SK-N-SH treated with all-trans-retinoic acid at 6 μM for 48 hours (cell line): ENCODE results near the gene KCNG2.

Experiments used
- ATAC-seq: fragments of 200-7000 bp; cut with Tn5 transposase; 3 replicates; pipeline ENCODE4 v1.9.1; 2020; ENCODE audit warnings: mild to moderate bottlenecking, moderate library complexity
- ARNTL ChIP-seq: fragments of 450-650 bp; formaldehyde crosslinking; IDR thresholded peaks from 2 replicates; pipeline ENCODE4 v1.5.0; 2020; ENCODE audit warnings: low read depth, mild to moderate bottlenecking, moderate library complexity, borderline replicate concordance
- BACH2 ChIP-seq: fragments of 250-450 bp; sonication (Bioruptor Pico); IDR thresholded peaks from 2 replicates; pipeline ENCODE4 v1.9.0; 2021; ENCODE audit warnings: mild to moderate bottlenecking, borderline replicate concordance
- CSDC2 ChIP-seq: fragments of 250-450 bp; sonication (Bioruptor Pico); IDR thresholded peaks from 2 replicates; pipeline ENCODE4 v1.5.0; 2020; ENCODE audit warnings: mild to moderate bottlenecking, moderate library complexity
- ESRRG ChIP-seq: fragments of 250-450 bp; sonication (Bioruptor Pico); IDR thresholded peaks from 2 replicates; pipeline ENCODE4 v1.6.1; 2021; ENCODE audit warnings: mild to moderate bottlenecking
- GLIS3 ChIP-seq: fragments of 250-450 bp; sonication (Bioruptor Pico); IDR thresholded peaks from 2 replicates; pipeline ENCODE4 v1.5.0; 2020; ENCODE audit warnings: mild to moderate bottlenecking, moderate library complexity
- ISL1 ChIP-seq: fragments of 250-450 bp; sonication (Bioruptor Pico); IDR thresholded peaks from 2 replicates; pipeline ENCODE4 v2.1.2; 2022; ENCODE audit warnings: mild to moderate bottlenecking, moderate library complexity
- PPARA ChIP-seq: fragments of 250-450 bp; sonication (Bioruptor Pico); IDR thresholded peaks from 2 replicates; pipeline ENCODE4 v1.5.0; 2020; ENCODE audit warnings: mild to moderate bottlenecking, borderline replicate concordance
- RARB ChIP-seq: fragments of 250-450 bp; sonication (Bioruptor Pico); IDR thresholded peaks from 2 replicates; pipeline ENCODE4 v1.8.0; 2021; ENCODE audit warnings: mild to moderate bottlenecking, moderate library complexity
- SNAI2 ChIP-seq: fragments of 250-450 bp; sonication (Bioruptor Pico); IDR thresholded peaks from 2 replicates; pipeline ENCODE4 v1.5.0; 2020; ENCODE audit warnings: mild to moderate bottlenecking, moderate library complexity
- TCF4 ChIP-seq: fragments of 250-450 bp; sonication (Bioruptor Pico); IDR thresholded peaks from 2 replicates; pipeline ENCODE4 v1.8.0; 2021; ENCODE audit warnings: mild to moderate bottlenecking, moderate library complexity, borderline replicate concordance
- TOX ChIP-seq: fragments of 250-450 bp; sonication (Bioruptor Pico); IDR thresholded peaks from 2 replicates; pipeline ENCODE4 v1.8.0; 2021; ENCODE audit warnings: mild to moderate bottlenecking, moderate library complexity, borderline replicate concordance
- ZC3H10 ChIP-seq: fragments of 250-450 bp; sonication (Bioruptor Pico); IDR thresholded peaks from 2 replicates; pipeline ENCODE4 v1.5.1; 2021; ENCODE audit warnings: mild to moderate bottlenecking, moderate library complexity
- ZFP3 ChIP-seq: fragments of 250-450 bp; sonication (Bioruptor Pico); IDR thresholded peaks from 2 replicates; pipeline ENCODE4 v1.5.0; 2020; ENCODE audit warnings: mild to moderate bottlenecking, moderate library complexity
- ZNF565 ChIP-seq: fragments of 450-650 bp; formaldehyde crosslinking; conservative IDR thresholded peaks from 2 replicates; pipeline ENCODE4 v1.5.0; 2020; ENCODE audit warnings: low read depth, mild to moderate bottlenecking, moderate library complexity
- ZNF70 ChIP-seq: fragments of 450-650 bp; formaldehyde crosslinking; IDR thresholded peaks from 2 replicates; pipeline ENCODE4 v1.5.0; 2020; ENCODE audit warnings: mild to moderate bottlenecking, moderate library complexity
- ZNF8 ChIP-seq: fragments of 450-650 bp; formaldehyde crosslinking; IDR thresholded peaks from 2 replicates; pipeline ENCODE4 v1.5.0; 2020; ENCODE audit warnings: mild to moderate bottlenecking, moderate library complexity
- TF ChIP-seq, protein P1 (sequence below): fragments of 250-450 bp; sonication (Bioruptor Pico); IDR thresholded peaks from 2 replicates; pipeline ENCODE4 v1.5.1; 2020; ENCODE audit warnings: low read depth, mild to moderate bottlenecking, moderate library complexity
- TF ChIP-seq, protein P2 (sequence below): fragments of 250-450 bp; sonication (Bioruptor Pico); IDR thresholded peaks from 2 replicates; pipeline ENCODE4 v1.5.1; 2021; ENCODE audit warnings: mild to moderate bottlenecking, moderate library complexity
- TF ChIP-seq, protein P3 (sequence below): fragments of 250-450 bp; sonication (Bioruptor Pico); IDR thresholded peaks from 2 replicates; pipeline ENCODE4 v1.5.0; 2020; ENCODE audit warnings: mild to moderate bottlenecking, moderate library complexity
- TF ChIP-seq, protein P4 (sequence below): fragments of 250-450 bp; sonication (Bioruptor Pico); IDR thresholded peaks from 2 replicates; pipeline ENCODE4 v1.8.0; 2021; ENCODE audit warnings: low read depth, mild to moderate bottlenecking, moderate library complexity, borderline replicate concordance

KCNG2 gene

DNA sequence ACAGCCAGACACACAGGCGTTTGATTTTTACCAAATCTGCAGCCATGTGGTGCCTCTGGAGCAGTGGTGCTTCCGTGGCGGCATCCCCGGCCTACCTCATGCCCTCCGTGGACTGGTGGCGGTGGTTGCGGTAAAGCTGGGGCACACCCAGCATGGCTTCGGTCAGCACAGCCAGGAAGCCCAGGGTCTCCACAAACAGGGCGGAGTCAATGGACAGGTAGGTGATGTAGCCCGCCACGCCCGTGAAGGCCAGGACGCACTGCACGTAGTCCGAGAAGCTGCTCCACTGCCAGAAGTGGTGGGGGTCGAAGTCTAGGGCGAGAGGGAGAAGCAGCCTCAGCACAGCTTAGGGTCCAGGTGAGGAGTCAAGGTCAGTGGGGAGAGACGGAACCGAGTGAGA lies 121.4 kb downstream of the KCNG2 start:
- TF ChIP-seq ZNF8 (no peak), ISL1 (CRISPR knock-in tag) (no peak), GLIS3 (CRISPR knock-in tag) (no peak), ARNTL (CRISPR knock-in tag) (no peak), RARB (CRISPR knock-in tag) (no peak), TCF4 (CRISPR knock-in tag) (no peak), ZFP3 (no peak), CSDC2 (CRISPR knock-in tag) (no peak)
- TF ChIP-seq, protein P1, sequence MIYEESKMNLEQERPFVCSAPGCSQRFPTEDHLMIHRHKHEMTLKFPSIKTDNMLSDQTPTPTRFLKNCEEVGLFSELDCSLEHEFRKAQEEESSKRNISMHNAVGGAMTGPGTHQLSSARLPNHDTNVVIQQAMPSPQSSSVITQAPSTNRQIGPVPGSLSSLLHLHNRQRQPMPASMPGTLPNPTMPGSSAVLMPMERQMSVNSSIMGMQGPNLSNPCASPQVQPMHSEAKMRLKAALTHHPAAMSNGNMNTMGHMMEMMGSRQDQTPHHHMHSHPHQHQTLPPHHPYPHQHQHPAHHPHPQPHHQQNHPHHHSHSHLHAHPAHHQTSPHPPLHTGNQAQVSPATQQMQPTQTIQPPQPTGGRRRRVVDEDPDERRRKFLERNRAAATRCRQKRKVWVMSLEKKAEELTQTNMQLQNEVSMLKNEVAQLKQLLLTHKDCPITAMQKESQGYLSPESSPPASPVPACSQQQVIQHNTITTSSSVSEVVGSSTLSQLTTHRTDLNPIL (CRISPR knock-in tag) = no peak
- TF ChIP-seq, protein P2, sequence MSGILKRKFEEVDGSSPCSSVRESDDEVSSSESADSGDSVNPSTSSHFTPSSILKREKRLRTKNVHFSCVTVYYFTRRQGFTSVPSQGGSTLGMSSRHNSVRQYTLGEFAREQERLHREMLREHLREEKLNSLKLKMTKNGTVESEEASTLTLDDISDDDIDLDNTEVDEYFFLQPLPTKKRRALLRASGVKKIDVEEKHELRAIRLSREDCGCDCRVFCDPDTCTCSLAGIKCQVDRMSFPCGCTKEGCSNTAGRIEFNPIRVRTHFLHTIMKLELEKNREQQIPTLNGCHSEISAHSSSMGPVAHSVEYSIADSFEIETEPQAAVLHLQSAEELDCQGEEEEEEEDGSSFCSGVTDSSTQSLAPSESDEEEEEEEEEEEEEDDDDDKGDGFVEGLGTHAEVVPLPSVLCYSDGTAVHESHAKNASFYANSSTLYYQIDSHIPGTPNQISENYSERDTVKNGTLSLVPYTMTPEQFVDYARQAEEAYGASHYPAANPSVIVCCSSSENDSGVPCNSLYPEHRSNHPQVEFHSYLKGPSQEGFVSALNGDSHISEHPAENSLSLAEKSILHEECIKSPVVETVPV = no peak

DNA sequence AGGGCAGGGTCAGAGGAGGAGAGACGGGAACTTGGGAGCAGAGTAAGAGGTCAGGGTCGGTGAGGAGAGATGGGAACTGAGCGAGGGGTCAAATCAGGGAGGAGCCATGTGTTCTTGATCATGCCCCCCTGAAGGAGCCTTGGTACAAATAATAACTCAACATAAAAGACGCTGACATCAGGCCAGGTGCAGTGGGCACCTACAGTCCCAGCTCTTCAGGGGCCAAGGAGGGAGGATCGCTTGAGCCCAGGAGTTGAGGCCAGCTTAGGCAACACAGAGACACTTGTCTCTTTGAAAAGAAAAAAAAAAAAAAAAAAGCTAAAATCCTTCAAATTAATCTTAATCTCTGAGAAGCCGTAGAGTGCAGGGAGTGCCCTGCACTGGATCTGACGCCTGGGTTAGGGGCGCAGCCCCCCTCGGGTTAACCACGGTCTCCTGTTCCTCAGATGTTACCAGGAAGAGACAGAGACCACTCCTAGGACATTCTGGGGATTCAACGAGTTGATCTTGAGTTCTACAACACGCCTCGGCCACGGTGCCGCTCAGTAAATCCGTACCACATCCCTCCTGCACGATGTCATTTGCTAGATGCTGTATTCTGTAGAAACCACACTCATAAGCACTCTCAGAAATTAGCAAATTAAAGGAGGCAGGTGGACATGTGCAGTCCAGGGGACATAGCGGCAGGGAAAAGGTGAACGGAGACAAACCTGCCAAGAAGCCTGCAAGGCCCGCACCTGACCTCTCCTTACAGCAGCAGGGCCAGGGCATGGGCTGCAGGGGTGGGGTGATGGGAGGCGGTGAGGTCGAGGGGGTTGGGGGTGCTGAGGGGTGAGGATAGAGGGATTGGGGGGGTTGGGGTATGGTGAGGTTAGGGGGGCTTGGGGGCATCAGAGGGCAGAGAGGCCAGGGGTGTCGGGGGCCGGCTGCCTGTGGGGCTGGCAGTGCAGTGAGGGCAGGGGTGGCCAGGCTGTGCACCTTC lies 124.5 kb downstream of the KCNG2 start:
- no peak for ATAC-seq
- no peak for TF ChIP-seq BACH2 (CRISPR knock-in tag)
- TF ChIP-seq SNAI2 = no peak
- TF ChIP-seq RARB (CRISPR knock-in tag) = no peak
- TF ChIP-seq GLIS3 (CRISPR knock-in tag) = no peak
- no peak for TF ChIP-seq ZFP3
- TF ChIP-seq TOX = no peak
- TF ChIP-seq ZNF565 (CRISPR knock-in tag) = no peak
- no peak for TF ChIP-seq PPARA (CRISPR knock-in tag)
- TF ChIP-seq, protein P1 (CRISPR knock-in tag) = no peak
- TF ChIP-seq, protein P2 = no peak
- TF ChIP-seq ZC3H10 (CRISPR knock-in tag) = no peak
- TF ChIP-seq, protein P3, sequence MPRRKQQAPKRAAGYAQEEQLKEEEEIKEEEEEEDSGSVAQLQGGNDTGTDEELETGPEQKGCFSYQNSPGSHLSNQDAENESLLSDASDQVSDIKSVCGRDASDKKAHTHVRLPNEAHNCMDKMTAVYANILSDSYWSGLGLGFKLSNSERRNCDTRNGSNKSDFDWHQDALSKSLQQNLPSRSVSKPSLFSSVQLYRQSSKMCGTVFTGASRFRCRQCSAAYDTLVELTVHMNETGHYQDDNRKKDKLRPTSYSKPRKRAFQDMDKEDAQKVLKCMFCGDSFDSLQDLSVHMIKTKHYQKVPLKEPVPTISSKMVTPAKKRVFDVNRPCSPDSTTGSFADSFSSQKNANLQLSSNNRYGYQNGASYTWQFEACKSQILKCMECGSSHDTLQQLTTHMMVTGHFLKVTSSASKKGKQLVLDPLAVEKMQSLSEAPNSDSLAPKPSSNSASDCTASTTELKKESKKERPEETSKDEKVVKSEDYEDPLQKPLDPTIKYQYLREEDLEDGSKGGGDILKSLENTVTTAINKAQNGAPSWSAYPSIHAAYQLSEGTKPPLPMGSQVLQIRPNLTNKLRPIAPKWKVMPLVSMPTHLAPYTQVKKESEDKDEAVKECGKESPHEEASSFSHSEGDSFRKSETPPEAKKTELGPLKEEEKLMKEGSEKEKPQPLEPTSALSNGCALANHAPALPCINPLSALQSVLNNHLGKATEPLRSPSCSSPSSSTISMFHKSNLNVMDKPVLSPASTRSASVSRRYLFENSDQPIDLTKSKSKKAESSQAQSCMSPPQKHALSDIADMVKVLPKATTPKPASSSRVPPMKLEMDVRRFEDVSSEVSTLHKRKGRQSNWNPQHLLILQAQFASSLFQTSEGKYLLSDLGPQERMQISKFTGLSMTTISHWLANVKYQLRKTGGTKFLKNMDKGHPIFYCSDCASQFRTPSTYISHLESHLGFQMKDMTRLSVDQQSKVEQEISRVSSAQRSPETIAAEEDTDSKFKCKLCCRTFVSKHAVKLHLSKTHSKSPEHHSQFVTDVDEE (CRISPR knock-in tag) = no peak
- no peak for TF ChIP-seq ZNF8
- TF ChIP-seq, protein P4, sequence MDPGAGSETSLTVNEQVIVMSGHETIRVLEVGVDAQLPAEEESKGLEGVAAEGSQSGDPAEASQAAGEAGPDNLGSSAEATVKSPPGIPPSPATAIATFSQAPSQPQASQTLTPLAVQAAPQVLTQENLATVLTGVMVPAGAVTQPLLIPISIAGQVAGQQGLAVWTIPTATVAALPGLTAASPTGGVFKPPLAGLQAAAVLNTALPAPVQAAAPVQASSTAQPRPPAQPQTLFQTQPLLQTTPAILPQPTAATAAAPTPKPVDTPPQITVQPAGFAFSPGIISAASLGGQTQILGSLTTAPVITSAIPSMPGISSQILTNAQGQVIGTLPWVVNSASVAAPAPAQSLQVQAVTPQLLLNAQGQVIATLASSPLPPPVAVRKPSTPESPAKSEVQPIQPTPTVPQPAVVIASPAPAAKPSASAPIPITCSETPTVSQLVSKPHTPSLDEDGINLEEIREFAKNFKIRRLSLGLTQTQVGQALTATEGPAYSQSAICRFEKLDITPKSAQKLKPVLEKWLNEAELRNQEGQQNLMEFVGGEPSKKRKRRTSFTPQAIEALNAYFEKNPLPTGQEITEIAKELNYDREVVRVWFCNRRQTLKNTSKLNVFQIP (CRISPR knock-in tag) = no peak
- TF ChIP-seq ZNF70 (CRISPR knock-in tag) = no peak
- no peak for TF ChIP-seq ESRRG (CRISPR knock-in tag)
- TF ChIP-seq CSDC2 (CRISPR knock-in tag) = no peak
- TF ChIP-seq ARNTL (CRISPR knock-in tag) = no peak

More for the DNA sequence above, 121.4 kb downstream of the KCNG2 start:
- ATAC-seq = no peak
